Measurements from ENCODE around the gene GIMAP5.

GRCh38 chr7:150715293-150715692 lies 21.9 kb upstream of the GIMAP5 start:
- TF ChIP-seq CTCF (IDR thresholded peaks at IDR 0.05): no peak
- TF ChIP-seq POLR2A (IDR thresholded peaks at IDR 0.05): no peak

Measured in right lobe of liver (tissue), 4 donors.